K562 (cell line): Measurements from ENCODE around the gene FN3KRP. TPM values are rescaled to one million over a fixed set of nuclear protein-coding genes. Genes with fewer than 3 reads are reported as not detected.

ENCODE experiments used
- ATAC-seq: fragments of 200-7000 bp; cut with Tn5 transposase; 3 replicates; pipeline ENCODE4 v1.9.1; 2020; ENCODE audit warnings: moderate library complexity
- BruUV-seq: library from RNA; stranded (reverse); fragments of 400-500 nt; replicated peaks from 2 replicates; lab custom pipeline; 2021; lab: Mats Ljungman, UMichigan
- CTCF ChIA-PET: fragments of 300-600 bp; formaldehyde crosslinking; extraction: SDS; loops from one replicate; lab custom pipeline; 2021; ENCODE audit warnings: low intra/inter-chr PET ratio; lab: Yijun Ruan, JAX
- POLR2A ChIA-PET: fragments of 300-600, 350-650 bp; sonication (Branson Sonifier 250); formaldehyde crosslinking; extraction: SDS; loops from one replicate; lab custom pipeline; 2021; ENCODE audit warnings: antibody characterized with exemption, inconsistent platforms; lab: Yijun Ruan, JAX
- DNase-seq, 4 experiments: peaks; one replicate each; pipeline versions ENCODE4 v3.0.0 to v3.0.0-alpha.2; 2011 to 2018; ENCODE audit warnings: low spot score in 3 of 4, mixed read lengths in 3 of 4; ENCODE audit errors: extremely low read depth in 1 of 4
- FAIRE-seq: peaks from 2 replicates; lab custom pipeline; 2011; peaks lifted over from hg19 to GRCh38; lab: Jason Lieb, UNC
- H2AFZ ChIP-seq: 2 replicates; pipeline ENCODE4 v1.6.0; 2011; ENCODE audit warnings: low read depth, low read length, control low read depth, inconsistent platforms
- H3K27ac ChIP-seq: fragments of 200-600 bp; 3 replicates; pipeline ENCODE4 v1.8.0; 2011; ENCODE audit warnings: low read depth, mild to moderate bottlenecking, control low read depth, inconsistent platforms, low read length, moderate library complexity, mixed read lengths; ENCODE audit errors: extremely low read depth
- H3K27me3 ChIP-seq, 2 experiments: fragments of 300-600 bp in 1 of 2; 2 replicates in 1 of 2; 3 replicates in 1 of 2; pipeline versions ENCODE4 v1.6.0 to v1.8.0; 2011; ENCODE audit warnings: inconsistent platforms in 2 of 2, low read length in 2 of 2, mild to moderate bottlenecking in 1 of 2, mixed read lengths in 1 of 2, moderate library complexity in 1 of 2; ENCODE audit not compliant: control insufficient read depth in 2 of 2, insufficient read depth in 2 of 2
- H3K36me3 ChIP-seq: fragments of 300-600 bp; 3 replicates; pipeline ENCODE4 v1.8.0; 2011; ENCODE audit warnings: mild to moderate bottlenecking, low read length, inconsistent platforms; ENCODE audit not compliant: control insufficient read depth, insufficient read depth
- H3K4me1 ChIP-seq, 2 experiments: fragments of 200-600 bp in 1 of 2; replicated peaks in 1 of 2; 2 replicates in 1 of 2; 3 replicates in 1 of 2; pipeline versions ENCODE4 v1.5.1 to v1.8.0; 2011; ENCODE audit warnings: inconsistent platforms in 2 of 2, low read length in 2 of 2, mild to moderate bottlenecking in 1 of 2, mixed read lengths in 1 of 2, moderate library complexity in 1 of 2; ENCODE audit not compliant: control insufficient read depth in 2 of 2, insufficient read depth in 2 of 2
- H3K4me2 ChIP-seq: 2 replicates; pipeline ENCODE4 v1.6.1; 2011; ENCODE audit warnings: low read length, control low read depth, inconsistent platforms, mixed read lengths; ENCODE audit not compliant: insufficient read depth
- H3K4me3 ChIP-seq: fragments of 200-600 bp; sonication (generic), shearing (Covaris generic); 2 replicates; pipeline ENCODE4 v1.5.1; 2016; ENCODE audit warnings: control low read depth, inconsistent platforms
- H3K79me2 ChIP-seq: fragments of 200-600 bp; 3 replicates; pipeline ENCODE4 v1.8.0; 2011; ENCODE audit warnings: low read length, inconsistent platforms; ENCODE audit not compliant: control insufficient read depth, insufficient read depth
- H3K9ac ChIP-seq, 2 experiments: 2 replicates each; pipeline versions ENCODE4 v1.6.0 to v1.6.1; 2011; ENCODE audit warnings: low read depth in 2 of 2, low read length in 2 of 2, control low read depth in 1 of 2, inconsistent platforms in 1 of 2, mild to moderate bottlenecking in 1 of 2, mixed read lengths in 1 of 2; ENCODE audit not compliant: insufficient read depth in 1 of 2
- H3K9me1 ChIP-seq: one replicate; pipeline ENCODE4 v1.6.0; 2011; ENCODE audit warnings: inconsistent platforms, mild to moderate bottlenecking, low read length, moderate library complexity; ENCODE audit not compliant: control insufficient read depth, insufficient read depth
- H3K9me3 ChIP-seq: replicated peaks from 2 replicates; pipeline ENCODE4 v1.5.1; 2011; ENCODE audit warnings: low read depth, low read length, inconsistent platforms; ENCODE audit not compliant: control insufficient read depth, insufficient read depth
- H4K20me1 ChIP-seq: replicated peaks from 2 replicates; pipeline ENCODE4 v1.6.1; 2011; ENCODE audit warnings: low read length, inconsistent platforms, mixed read lengths; ENCODE audit not compliant: control insufficient read depth, insufficient read depth
- ATF7 ChIP-seq: fragments of 450-650 bp; IDR thresholded peaks from 2 replicates; pipeline ENCODE4 v1.7.1; 2014; ENCODE audit warnings: mild to moderate bottlenecking, moderate library complexity
- HDAC8 ChIP-seq: fragments of 450-650 bp; IDR thresholded peaks from 2 replicates; pipeline ENCODE4 v1.6.1; 2016; ENCODE audit warnings: mild to moderate bottlenecking, missing genetic modification characterization, moderate library complexity, missing compliant biosample characterization
- MAFG ChIP-seq: fragments of 450-650 bp; conservative IDR thresholded peaks from 2 replicates; pipeline ENCODE4 v1.6.1; 2016; ENCODE audit warnings: missing genetic modification characterization, missing compliant biosample characterization
- NEUROD1 ChIP-seq: fragments of 150-350 bp; IDR thresholded peaks from 2 replicates; pipeline ENCODE4 v1.6.1; 2014; ENCODE audit warnings: borderline replicate concordance, low read length, low read depth; ENCODE audit not compliant: partially characterized antibody
- RBM39 ChIP-seq: fragments of 200-400 bp; formaldehyde crosslinking; optimal IDR thresholded peaks from 2 replicates; pipeline ENCODE3; 2018; ENCODE audit warnings: low read depth, low read length
- RFX1 ChIP-seq: fragments of 450-650 bp; IDR thresholded peaks from 2 replicates; pipeline ENCODE4 v1.6.1; 2016; ENCODE audit warnings: mild to moderate bottlenecking, moderate library complexity
- STAT5B ChIP-seq: fragments of 250-450 bp; sonication (Bioruptor Pico); IDR thresholded peaks from 2 replicates; pipeline ENCODE4 v1.8.0; 2021; ENCODE audit warnings: mild to moderate bottlenecking, inconsistent platforms
- TAF9B ChIP-seq: fragments of 450-650 bp; IDR thresholded peaks from 2 replicates; pipeline ENCODE4 v1.6.1; 2018; ENCODE audit warnings: mild to moderate bottlenecking; ENCODE audit not compliant: partially characterized antibody
- U2AF2 ChIP-seq: fragments of 200-400 bp; formaldehyde crosslinking; optimal IDR thresholded peaks from 2 replicates; pipeline ENCODE3; 2017; ENCODE audit warnings: low read depth, mild to moderate bottlenecking, low read length
- YY1 ChIP-seq, 3 experiments: IDR thresholded peaks; 2 replicates each; pipeline ENCODE4 v1.6.1; 2011; ENCODE audit warnings: low read length in 2 of 3, mild to moderate bottlenecking in 2 of 3, moderate library complexity in 2 of 3, borderline replicate concordance in 1 of 3, control low read depth in 1 of 3, low read depth in 1 of 3; ENCODE audit not compliant: insufficient read depth in 3 of 3, insufficient replicate concordance in 2 of 3, control insufficient read depth in 1 of 3, insufficient read length in 1 of 3; ENCODE audit errors: extremely low read depth in 1 of 3
- ZNF121 ChIP-seq: sonication (generic); formaldehyde crosslinking; conservative IDR thresholded peaks from 2 replicates; pipeline ENCODE4 v1.8.0; 2022; ENCODE audit warnings: missing genetic modification reagents
- ZNF232 ChIP-seq: sonication (generic); formaldehyde crosslinking; IDR thresholded peaks from 2 replicates; pipeline ENCODE4 v1.8.0; 2022; ENCODE audit warnings: mild to moderate bottlenecking, missing genetic modification reagents
- ZNF444 ChIP-seq: fragments of 250-450 bp; sonication (Bioruptor Pico); IDR thresholded peaks from 2 replicates; pipeline ENCODE4 v1.4.0; 2020; ENCODE audit warnings: mild to moderate bottlenecking, moderate library complexity
- WGBS: fragments of 100-300 bp; shearing (Covaris generic); methylation state at CpG from one replicate; pipeline ENCODE4 v1.1.6; 2016; ENCODE audit warnings: low coverage, mixed read lengths; ENCODE audit not compliant: insufficient coverage; ENCODE audit errors: missing lambda C conversion rate; 5-methylcytosine and 5-hydroxymethylcytosine counted together
- in situ Hi-C: fragments of 300-500 bp; cut with MboI; formaldehyde crosslinking; loops from 4 replicates; pipeline ENCODE4 v1.15.0; 2018; ENCODE audit warnings: inconsistent platforms, mixed read lengths
- intact Hi-C: fragments of 100-400 bp; cut with micrococcal nuclease; formaldehyde crosslinking; loops from 2 replicates; pipeline ENCODE4 v1.14.2; 2022
- polyA plus RNA-seq, 8 experiments: library from polyadenylated mRNA; depleted of rRNA in 4 of 8; stranded (reverse) in 5 of 8; unstranded in 3 of 8; fragments of >200 nt; fragmentation: Nextera tagmentation in 2 of 8; fragmentation: Illumina TruSeq in 1 of 8; extraction: Ambion mirVana in 2 of 8; extraction: Trizol in 1 of 8; gene quantifications; 2 replicates each; pipeline versions ENCODE4 v1.2.1 to v1.2.3, GENCODE V29; 2011 to 2014; ENCODE audit warnings: inconsistent platforms in 1 of 8, missing spikeins in 1 of 8
- total RNA-seq, 7 experiments: library from RNA; depleted of rRNA in 6 of 7; stranded (reverse); fragments of >200 nt in 6 of 7; fragmentation: Illumina TruSeq in 2 of 7; extraction: Trizol in 2 of 7; gene quantifications; 2 replicates each; pipeline versions ENCODE4 v1.2.1 to v1.2.3, GENCODE V29; 2011 to 2021; ENCODE audit warnings: low replicate concordance in 1 of 7
- TF ChIP-seq, protein P1 (sequence below), 2 experiments: fragments of 200-800 bp in 1 of 2; sonication (Bioruptor generic) in 1 of 2; sonication (generic) in 1 of 2; formaldehyde crosslinking in 1 of 2; IDR thresholded peaks in 1 of 2; conservative IDR thresholded peaks in 1 of 2; 2 replicates each; pipeline versions ENCODE4 v1.5.0 to v1.6.1; 2016 to 2020; ENCODE audit warnings: missing compliant biosample characterization in 1 of 2, missing genetic modification characterization in 1 of 2, missing genetic modification reagents in 1 of 2

FN3KRP gene
- total and polyA plus RNA-seq, 9 of the 15 experiments (the other 6 are each of a cell fraction or from before 2014, with no cell fraction given): 2.0 to 32.1 (median 24.9) TPM

DNA sequence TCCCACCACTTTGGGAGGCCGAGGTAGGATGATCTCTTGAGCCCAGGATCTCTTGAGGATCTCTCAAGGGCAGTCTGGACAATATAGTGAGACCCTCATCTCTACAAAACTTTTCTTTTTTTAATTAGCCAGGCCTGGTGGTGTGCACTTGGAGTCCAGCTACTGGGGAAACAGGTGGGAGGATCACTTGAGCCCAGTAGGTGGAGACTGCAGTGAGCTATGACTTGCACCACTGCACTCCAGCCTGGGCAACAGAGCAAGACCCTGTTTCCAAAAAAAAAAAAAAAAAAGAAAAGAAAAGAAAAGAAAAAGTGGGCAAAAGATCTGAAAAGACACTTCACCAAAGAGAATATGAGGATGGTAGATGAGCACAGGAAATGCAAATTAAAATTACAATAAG lies 33.0 kb upstream of the FN3KRP start:
- no TSS peak for BruUV-seq
- peak; percentile 96 for TF ChIP-seq ZNF121
- TF ChIP-seq STAT5B (CRISPR knock-in tag): no peak
- in situ Hi-C loops (no loop called here), intact Hi-C loops (no loop called here)
- no peaks in the 10 kb centered on the region for H3K9me1 ChIP-seq
- H3K27me3 ChIP-seq: peaks cover 0 to 14% of the 10 kb centered on the region in 2 experiments; a peak in 1 of 5 replicates
- H3K79me2 ChIP-seq: no peaks in the 10 kb centered on the region
- peaks cover 0 to 18% of the 10 kb centered on the region in 2 experiments; a peak in 2 of 5 replicates for H3K4me1 ChIP-seq
- ChIA-PET CTCF (no interaction called here), POLR2A (no interaction called here)
- no peak for ATAC-seq
- no peak overlapping the region for H3K4me3 ChIP-seq
- H3K4me2 ChIP-seq: no peak overlapping the region
- 0% methylated on average over 1 of the region's 1 CpG for WGBS
- H3K27ac ChIP-seq: no peak overlapping the region
- no peak for FAIRE-seq
- H3K9ac ChIP-seq: no peak overlapping the region
- DNase-seq: no peak
- H3K9me3 ChIP-seq: peaks cover 13% of the 10 kb centered on the region
- no peaks in the 10 kb centered on the region for H4K20me1 ChIP-seq
- H3K36me3 ChIP-seq: no peaks in the 10 kb centered on the region
- H2AFZ ChIP-seq: no peak overlapping the region

DNA sequence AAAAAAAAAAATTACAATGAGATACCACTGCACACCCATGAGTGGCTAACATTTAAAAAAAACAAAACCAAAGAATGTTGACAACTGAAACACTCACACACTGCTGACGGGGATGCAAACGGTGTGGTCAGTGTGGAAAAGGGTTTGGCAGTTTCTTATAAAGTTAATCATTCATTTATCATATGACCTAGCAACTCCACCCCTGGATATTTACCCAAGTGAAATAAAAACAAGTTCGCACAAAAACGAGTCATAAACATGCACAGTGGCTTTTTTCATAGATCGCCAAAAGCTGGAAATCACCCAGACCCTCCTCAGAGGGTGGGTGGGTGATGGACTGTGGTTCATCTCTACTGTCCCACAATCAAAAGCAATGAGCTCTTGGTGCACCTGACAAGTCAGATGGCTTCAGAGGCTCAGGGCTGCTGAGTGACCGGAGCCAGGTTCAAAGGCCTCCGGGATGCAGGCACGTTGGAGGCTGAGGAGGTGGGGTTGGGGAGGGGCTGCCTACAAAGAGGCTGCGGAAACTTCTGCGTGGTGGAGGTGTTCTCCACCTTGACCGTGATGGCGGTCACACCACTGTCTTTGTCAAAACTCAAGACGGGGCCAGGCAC lies 32.2 kb upstream of the FN3KRP start:
- Histone ChIP-seq H4K20me1 (no peaks in the 10 kb centered on the region), H3K9me1 (no peaks in the 10 kb centered on the region), H2AFZ (no peak overlapping the region), H3K4me1 (peaks cover 0 to 19% of the 10 kb centered on the region in 2 experiments; a peak in 2 of 5 replicates), H3K79me2 (no peaks in the 10 kb centered on the region), H3K9ac (no peak overlapping the region), H3K27me3 (peaks cover 4 to 19% of the 10 kb centered on the region in 2 experiments; a peak in 3 of 5 replicates), H3K36me3 (no peaks in the 10 kb centered on the region), H3K9me3 (peaks cover 13% of the 10 kb centered on the region), H3K4me2 (no peak overlapping the region), H3K27ac (no peak overlapping the region), H3K4me3 (no peak overlapping the region)
- ChIA-PET POLR2A (no interaction called here), CTCF (no interaction called here)
- FAIRE-seq (no peak), DNase-seq (no peak), ATAC-seq (no peak)
- 32% methylated on average over 13 of the region's 13 CpGs for WGBS
- BruUV-seq: no TSS peak
- intact Hi-C loops (no loop called here), in situ Hi-C loops (no loop called here)
- no peak for TF ChIP-seq HDAC8 (tag)
- no peak for TF ChIP-seq U2AF2
- TF ChIP-seq MAFG (tag): no peak
- TF ChIP-seq RBM39: no peak
- TF ChIP-seq, protein P1, sequence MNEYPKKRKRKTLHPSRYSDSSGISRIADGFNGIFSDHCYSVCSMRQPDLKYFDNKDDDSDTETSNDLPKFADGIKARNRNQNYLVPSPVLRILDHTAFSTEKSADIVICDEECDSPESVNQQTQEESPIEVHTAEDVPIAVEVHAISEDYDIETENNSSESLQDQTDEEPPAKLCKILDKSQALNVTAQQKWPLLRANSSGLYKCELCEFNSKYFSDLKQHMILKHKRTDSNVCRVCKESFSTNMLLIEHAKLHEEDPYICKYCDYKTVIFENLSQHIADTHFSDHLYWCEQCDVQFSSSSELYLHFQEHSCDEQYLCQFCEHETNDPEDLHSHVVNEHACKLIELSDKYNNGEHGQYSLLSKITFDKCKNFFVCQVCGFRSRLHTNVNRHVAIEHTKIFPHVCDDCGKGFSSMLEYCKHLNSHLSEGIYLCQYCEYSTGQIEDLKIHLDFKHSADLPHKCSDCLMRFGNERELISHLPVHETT (CRISPR knock-in tag; conservative IDR thresholded peaks at IDR 0.05 in 1 of 2, IDR thresholded peaks at IDR 0.05 in 1 of 2): no peak
- no peak for TF ChIP-seq RFX1
- TF ChIP-seq YY1 (IDR thresholded peaks at IDR 0.05; ENCODE audit: borderline replicate concordance in 1 of 3, control insufficient read depth in 1 of 3, extremely low read depth in 1 of 3, insufficient read depth in 3 of 3, insufficient read length in 1 of 3, insufficient replicate concordance in 2 of 3, low read depth in 1 of 3, low read length in 2 of 3): no peak
- no peak for TF ChIP-seq ATF7
- no peak for TF ChIP-seq ZNF232 (CRISPR knock-in tag)
- TF ChIP-seq ZNF444 (CRISPR knock-in tag): no peak
- no peak for TF ChIP-seq TAF9B
- no peak for TF ChIP-seq NEUROD1
